Measurements from ENCODE around the gene PLEKHG4B. TPM values are rescaled to one million over a fixed set of nuclear protein-coding genes. Genes with fewer than 3 reads are reported as not detected.

Gene PLEKHG4B
- total and polyA plus RNA-seq, 2 of the 8 experiments (the other 6 are each of a cell fraction or from before 2014, with no cell fraction given), result 31.1 to 43.6 TPM

DNA sequence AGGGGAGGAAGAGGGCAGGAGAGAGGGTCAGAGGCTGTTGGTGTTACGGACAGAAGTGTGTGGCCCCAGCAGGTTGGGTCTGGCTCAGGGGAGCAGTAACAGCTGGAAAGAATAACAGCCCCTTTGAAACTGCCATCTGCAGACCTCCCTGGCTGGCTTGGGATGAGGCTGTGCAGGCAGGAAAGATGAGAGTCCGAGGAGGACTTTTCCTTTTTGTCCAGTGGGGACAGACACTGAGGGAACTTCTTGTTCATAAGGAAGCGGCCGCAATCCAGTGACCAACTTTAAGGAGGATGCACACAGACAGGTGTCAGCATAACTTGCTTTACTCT lies 14.8 kb upstream of the PLEKHG4B start (continued):
- TF ChIP-seq, protein P1, sequence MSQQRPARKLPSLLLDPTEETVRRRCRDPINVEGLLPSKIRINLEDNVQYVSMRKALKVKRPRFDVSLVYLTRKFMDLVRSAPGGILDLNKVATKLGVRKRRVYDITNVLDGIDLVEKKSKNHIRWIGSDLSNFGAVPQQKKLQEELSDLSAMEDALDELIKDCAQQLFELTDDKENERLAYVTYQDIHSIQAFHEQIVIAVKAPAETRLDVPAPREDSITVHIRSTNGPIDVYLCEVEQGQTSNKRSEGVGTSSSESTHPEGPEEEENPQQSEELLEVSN (IDR thresholded peaks at IDR 0.05), result no peak
- no peak for TF ChIP-seq HDAC2 (IDR thresholded peaks at IDR 0.05; ENCODE audit: borderline replicate concordance in 1 of 2, low read depth in 2 of 2, low read length in 2 of 2)
- TF ChIP-seq, protein P2, sequence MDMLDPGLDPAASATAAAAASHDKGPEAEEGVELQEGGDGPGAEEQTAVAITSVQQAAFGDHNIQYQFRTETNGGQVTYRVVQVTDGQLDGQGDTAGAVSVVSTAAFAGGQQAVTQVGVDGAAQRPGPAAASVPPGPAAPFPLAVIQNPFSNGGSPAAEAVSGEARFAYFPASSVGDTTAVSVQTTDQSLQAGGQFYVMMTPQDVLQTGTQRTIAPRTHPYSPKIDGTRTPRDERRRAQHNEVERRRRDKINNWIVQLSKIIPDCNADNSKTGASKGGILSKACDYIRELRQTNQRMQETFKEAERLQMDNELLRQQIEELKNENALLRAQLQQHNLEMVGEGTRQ (IDR thresholded peaks at IDR 0.05; ENCODE audit: low read length), result no peak
- no peak for TF ChIP-seq ZNF274 (IDR thresholded peaks at IDR 0.05; ENCODE audit: borderline replicate concordance, extremely low read depth, low read length)
